K562 (cell line): Measurements from ENCODE around the gene TMEM72.

Experiments
- CBFB ChIP-seq: sonication (generic); formaldehyde crosslinking; IDR thresholded peaks from 2 replicates; pipeline ENCODE4 v1.4.0; 2020; ENCODE audit warnings: mild to moderate bottlenecking, missing genetic modification reagents
- CHD1 ChIP-seq: fragments of 200-600 bp; sonication (generic); IDR thresholded peaks from one replicate; pipeline ENCODE4 v1.6.1; 2012; ENCODE audit warnings: mild to moderate bottlenecking, moderate library complexity, low read length, inconsistent platforms
- RAD21 ChIP-seq, 2 experiments: fragments of 250-450 bp in 1 of 2; fragments of 450-650 bp in 1 of 2; sonication (Bioruptor Pico) in 1 of 2; formaldehyde crosslinking in 1 of 2; IDR thresholded peaks in 1 of 2; conservative IDR thresholded peaks in 1 of 2; 2 replicates each; pipeline versions ENCODE4 v1.4.0 to v1.8.0; 2020 to 2022; ENCODE audit warnings: mild to moderate bottlenecking in 2 of 2, moderate library complexity in 1 of 2
- TF ChIP-seq, protein P1 (sequence below), 2 experiments: fragments of 450-650 bp; formaldehyde crosslinking in 1 of 2; IDR thresholded peaks; 2 replicates each; pipeline versions ENCODE4 v1.4.0 to v1.6.1; 2014 to 2020; ENCODE audit warnings: mild to moderate bottlenecking in 2 of 2, borderline replicate concordance in 1 of 2, low read depth in 1 of 2

- TF ChIP-seq CBFB (CRISPR knock-in tag) (no peak), RAD21 (CRISPR knock-in tag; conservative IDR thresholded peaks at IDR 0.05 in 1 of 2, IDR thresholded peaks at IDR 0.05 in 1 of 2) (no peak), CHD1 (no peak)
- TF ChIP-seq, protein P1, sequence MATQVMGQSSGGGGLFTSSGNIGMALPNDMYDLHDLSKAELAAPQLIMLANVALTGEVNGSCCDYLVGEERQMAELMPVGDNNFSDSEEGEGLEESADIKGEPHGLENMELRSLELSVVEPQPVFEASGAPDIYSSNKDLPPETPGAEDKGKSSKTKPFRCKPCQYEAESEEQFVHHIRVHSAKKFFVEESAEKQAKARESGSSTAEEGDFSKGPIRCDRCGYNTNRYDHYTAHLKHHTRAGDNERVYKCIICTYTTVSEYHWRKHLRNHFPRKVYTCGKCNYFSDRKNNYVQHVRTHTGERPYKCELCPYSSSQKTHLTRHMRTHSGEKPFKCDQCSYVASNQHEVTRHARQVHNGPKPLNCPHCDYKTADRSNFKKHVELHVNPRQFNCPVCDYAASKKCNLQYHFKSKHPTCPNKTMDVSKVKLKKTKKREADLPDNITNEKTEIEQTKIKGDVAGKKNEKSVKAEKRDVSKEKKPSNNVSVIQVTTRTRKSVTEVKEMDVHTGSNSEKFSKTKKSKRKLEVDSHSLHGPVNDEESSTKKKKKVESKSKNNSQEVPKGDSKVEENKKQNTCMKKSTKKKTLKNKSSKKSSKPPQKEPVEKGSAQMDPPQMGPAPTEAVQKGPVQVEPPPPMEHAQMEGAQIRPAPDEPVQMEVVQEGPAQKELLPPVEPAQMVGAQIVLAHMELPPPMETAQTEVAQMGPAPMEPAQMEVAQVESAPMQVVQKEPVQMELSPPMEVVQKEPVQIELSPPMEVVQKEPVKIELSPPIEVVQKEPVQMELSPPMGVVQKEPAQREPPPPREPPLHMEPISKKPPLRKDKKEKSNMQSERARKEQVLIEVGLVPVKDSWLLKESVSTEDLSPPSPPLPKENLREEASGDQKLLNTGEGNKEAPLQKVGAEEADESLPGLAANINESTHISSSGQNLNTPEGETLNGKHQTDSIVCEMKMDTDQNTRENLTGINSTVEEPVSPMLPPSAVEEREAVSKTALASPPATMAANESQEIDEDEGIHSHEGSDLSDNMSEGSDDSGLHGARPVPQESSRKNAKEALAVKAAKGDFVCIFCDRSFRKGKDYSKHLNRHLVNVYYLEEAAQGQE (IDR thresholded peaks at IDR 0.05; ENCODE audit: borderline replicate concordance) = no peak
- TF ChIP-seq, protein P1 (CRISPR knock-in tag; IDR thresholded peaks at IDR 0.05; ENCODE audit: low read depth) = no peak
Observed at GRCh38 chr10:44862924-44863323, 48.2 kb upstream of the TMEM72 start.
